ENCODE results near the gene HIVEP3.

DNA sequence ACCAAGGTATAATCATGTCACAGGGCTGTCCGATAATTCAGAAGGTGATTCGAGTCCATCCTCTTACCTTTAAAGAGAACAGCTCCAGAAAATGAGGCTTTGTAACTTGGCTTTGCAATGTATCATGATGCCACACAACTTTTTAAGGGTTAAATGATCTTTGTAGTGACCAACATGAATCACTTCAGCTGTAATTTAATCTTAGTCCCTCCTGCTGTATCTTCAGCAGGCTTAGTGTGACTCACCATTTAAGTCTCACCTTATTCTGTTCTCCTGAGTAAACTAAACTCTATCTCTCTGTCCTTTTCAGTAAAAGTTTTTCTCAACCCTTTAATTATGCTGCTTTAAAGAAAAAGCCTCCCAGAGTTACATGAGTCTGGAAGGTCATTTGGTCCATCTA, 1.9 kb upstream of the HIVEP3 start:
- no peak for TF ChIP-seq ZNF24 (tag by site-specific recombination; IDR thresholded peaks at IDR 0.05)
- TF ChIP-seq, protein P1, sequence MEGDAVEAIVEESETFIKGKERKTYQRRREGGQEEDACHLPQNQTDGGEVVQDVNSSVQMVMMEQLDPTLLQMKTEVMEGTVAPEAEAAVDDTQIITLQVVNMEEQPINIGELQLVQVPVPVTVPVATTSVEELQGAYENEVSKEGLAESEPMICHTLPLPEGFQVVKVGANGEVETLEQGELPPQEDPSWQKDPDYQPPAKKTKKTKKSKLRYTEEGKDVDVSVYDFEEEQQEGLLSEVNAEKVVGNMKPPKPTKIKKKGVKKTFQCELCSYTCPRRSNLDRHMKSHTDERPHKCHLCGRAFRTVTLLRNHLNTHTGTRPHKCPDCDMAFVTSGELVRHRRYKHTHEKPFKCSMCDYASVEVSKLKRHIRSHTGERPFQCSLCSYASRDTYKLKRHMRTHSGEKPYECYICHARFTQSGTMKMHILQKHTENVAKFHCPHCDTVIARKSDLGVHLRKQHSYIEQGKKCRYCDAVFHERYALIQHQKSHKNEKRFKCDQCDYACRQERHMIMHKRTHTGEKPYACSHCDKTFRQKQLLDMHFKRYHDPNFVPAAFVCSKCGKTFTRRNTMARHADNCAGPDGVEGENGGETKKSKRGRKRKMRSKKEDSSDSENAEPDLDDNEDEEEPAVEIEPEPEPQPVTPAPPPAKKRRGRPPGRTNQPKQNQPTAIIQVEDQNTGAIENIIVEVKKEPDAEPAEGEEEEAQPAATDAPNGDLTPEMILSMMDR (tag by site-specific recombination; IDR thresholded peaks at IDR 0.05): no peak
- no peak for TF ChIP-seq ZNF404 (tag by site-specific recombination; IDR thresholded peaks at IDR 0.05)
- no peak for TF ChIP-seq HOXD13 (CRISPR knock-in tag; IDR thresholded peaks at IDR 0.05; ENCODE audit: borderline replicate concordance)
- TF ChIP-seq, protein P2, sequence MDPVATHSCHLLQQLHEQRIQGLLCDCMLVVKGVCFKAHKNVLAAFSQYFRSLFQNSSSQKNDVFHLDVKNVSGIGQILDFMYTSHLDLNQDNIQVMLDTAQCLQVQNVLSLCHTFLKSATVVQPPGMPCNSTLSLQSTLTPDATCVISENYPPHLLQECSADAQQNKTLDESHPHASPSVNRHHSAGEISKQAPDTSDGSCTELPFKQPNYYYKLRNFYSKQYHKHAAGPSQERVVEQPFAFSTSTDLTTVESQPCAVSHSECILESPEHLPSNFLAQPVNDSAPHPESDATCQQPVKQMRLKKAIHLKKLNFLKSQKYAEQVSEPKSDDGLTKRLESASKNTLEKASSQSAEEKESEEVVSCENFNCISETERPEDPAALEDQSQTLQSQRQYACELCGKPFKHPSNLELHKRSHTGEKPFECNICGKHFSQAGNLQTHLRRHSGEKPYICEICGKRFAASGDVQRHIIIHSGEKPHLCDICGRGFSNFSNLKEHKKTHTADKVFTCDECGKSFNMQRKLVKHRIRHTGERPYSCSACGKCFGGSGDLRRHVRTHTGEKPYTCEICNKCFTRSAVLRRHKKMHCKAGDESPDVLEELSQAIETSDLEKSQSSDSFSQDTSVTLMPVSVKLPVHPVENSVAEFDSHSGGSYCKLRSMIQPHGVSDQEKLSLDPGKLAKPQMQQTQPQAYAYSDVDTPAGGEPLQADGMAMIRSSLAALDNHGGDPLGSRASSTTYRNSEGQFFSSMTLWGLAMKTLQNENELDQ (tag by site-specific recombination; IDR thresholded peaks at IDR 0.05; ENCODE audit: low read depth): no peak
- TF ChIP-seq, protein P3, sequence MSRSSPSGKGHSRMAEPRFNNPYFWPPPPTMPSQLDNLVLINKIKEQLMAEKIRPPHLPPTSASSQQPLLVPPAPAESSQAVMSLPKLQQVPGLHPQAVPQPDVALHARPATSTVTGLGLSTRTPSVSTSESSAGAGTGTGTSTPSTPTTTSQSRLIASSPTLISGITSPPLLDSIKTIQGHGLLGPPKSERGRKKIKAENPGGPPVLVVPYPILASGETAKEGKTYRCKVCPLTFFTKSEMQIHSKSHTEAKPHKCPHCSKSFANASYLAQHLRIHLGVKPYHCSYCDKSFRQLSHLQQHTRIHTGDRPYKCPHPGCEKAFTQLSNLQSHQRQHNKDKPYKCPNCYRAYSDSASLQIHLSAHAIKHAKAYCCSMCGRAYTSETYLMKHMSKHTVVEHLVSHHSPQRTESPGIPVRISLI (tag by site-specific recombination; IDR thresholded peaks at IDR 0.05): peak; percentile 38; the same call in 1 of the 2 replicates
- no peak for TF ChIP-seq YY1 (tag by site-specific recombination; IDR thresholded peaks at IDR 0.05)
- TF ChIP-seq, protein P4, sequence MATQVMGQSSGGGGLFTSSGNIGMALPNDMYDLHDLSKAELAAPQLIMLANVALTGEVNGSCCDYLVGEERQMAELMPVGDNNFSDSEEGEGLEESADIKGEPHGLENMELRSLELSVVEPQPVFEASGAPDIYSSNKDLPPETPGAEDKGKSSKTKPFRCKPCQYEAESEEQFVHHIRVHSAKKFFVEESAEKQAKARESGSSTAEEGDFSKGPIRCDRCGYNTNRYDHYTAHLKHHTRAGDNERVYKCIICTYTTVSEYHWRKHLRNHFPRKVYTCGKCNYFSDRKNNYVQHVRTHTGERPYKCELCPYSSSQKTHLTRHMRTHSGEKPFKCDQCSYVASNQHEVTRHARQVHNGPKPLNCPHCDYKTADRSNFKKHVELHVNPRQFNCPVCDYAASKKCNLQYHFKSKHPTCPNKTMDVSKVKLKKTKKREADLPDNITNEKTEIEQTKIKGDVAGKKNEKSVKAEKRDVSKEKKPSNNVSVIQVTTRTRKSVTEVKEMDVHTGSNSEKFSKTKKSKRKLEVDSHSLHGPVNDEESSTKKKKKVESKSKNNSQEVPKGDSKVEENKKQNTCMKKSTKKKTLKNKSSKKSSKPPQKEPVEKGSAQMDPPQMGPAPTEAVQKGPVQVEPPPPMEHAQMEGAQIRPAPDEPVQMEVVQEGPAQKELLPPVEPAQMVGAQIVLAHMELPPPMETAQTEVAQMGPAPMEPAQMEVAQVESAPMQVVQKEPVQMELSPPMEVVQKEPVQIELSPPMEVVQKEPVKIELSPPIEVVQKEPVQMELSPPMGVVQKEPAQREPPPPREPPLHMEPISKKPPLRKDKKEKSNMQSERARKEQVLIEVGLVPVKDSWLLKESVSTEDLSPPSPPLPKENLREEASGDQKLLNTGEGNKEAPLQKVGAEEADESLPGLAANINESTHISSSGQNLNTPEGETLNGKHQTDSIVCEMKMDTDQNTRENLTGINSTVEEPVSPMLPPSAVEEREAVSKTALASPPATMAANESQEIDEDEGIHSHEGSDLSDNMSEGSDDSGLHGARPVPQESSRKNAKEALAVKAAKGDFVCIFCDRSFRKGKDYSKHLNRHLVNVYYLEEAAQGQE (tag by site-specific recombination; IDR thresholded peaks at IDR 0.05): no peak
- TF ChIP-seq KLF9 (tag by site-specific recombination; IDR thresholded peaks at IDR 0.05; ENCODE audit: low read depth): no peak
- TF ChIP-seq YY2 (tag by site-specific recombination; IDR thresholded peaks at IDR 0.05): no peak
- no peak for TF ChIP-seq ZNF747 (tag by site-specific recombination; IDR thresholded peaks at IDR 0.05)

Measured in HEK293 (cell line).